IMR-90 (cell line): ENCODE measurements around the gene RASGRF1. TPM values are rescaled to one million over a fixed set of nuclear protein-coding genes. Genes with fewer than 3 reads are reported as not detected.

Source experiments
- ATAC-seq: fragments of 200-7000 bp; cut with Tn5 transposase; 2 replicates; pipeline ENCODE4 v1.9.1; 2020; ENCODE audit warnings: low read depth, mild to moderate bottlenecking, moderate library complexity
- BruUV-seq: library from RNA; stranded (reverse); fragments of 400-500 nt; replicated peaks from 2 replicates; lab custom pipeline; 2021; lab: Mats Ljungman, UMichigan
- CTCF ChIA-PET: fragments of 300-600 bp; formaldehyde crosslinking; extraction: SDS; loops from one replicate; lab custom pipeline; 2021; ENCODE audit warnings: antibody characterized with exemption; lab: Yijun Ruan, JAX
- POLR2A ChIA-PET: fragments of 300-600 bp; sonication (Branson Sonifier 250); formaldehyde crosslinking; loops from one replicate; lab custom pipeline; 2022; ENCODE audit warnings: antibody characterized with exemption; ENCODE audit not compliant: unreplicated experiment; lab: Charles Lee
- DNase-seq: peaks from one replicate; pipeline ENCODE4 v3.0.0; 2013
- H2AFZ ChIP-seq: replicated peaks from 2 replicates; pipeline ENCODE3; 2013; ENCODE audit warnings: low read length, mild to moderate bottlenecking; ENCODE audit not compliant: poor library complexity
- H2AK5ac ChIP-seq: 2 replicates; pipeline ENCODE4 v1.6.1; 2013; ENCODE audit warnings: low read depth, low read length, inconsistent platforms
- H2AK9ac ChIP-seq: replicated peaks from 2 replicates; pipeline ENCODE3; 2013; ENCODE audit warnings: mild to moderate bottlenecking, low read depth, low read length, moderate library complexity; ENCODE audit not compliant: poor library complexity
- H2BK120ac ChIP-seq: 2 replicates; pipeline ENCODE4 v1.6.1; 2013; ENCODE audit warnings: low read depth, low read length, inconsistent platforms
- H2BK15ac ChIP-seq: 3 replicates; pipeline ENCODE4 v1.6.1; 2013; ENCODE audit warnings: low read depth, low read length, inconsistent platforms
- H2BK20ac ChIP-seq: 2 replicates; pipeline ENCODE4 v1.6.1; 2013; ENCODE audit warnings: low read depth, mild to moderate bottlenecking, inconsistent platforms, low read length, moderate library complexity
- H2BK5ac ChIP-seq: 2 replicates; pipeline ENCODE4 v1.6.1; 2013; ENCODE audit warnings: mild to moderate bottlenecking, low read depth, low read length, inconsistent platforms; ENCODE audit not compliant: poor library complexity, severe bottlenecking
- H3K14ac ChIP-seq: replicated peaks from 2 replicates; pipeline ENCODE4 v1.6.1; 2013; ENCODE audit warnings: low read depth, low read length, inconsistent platforms
- H3K18ac ChIP-seq: 2 replicates; pipeline ENCODE4 v1.6.1; 2013; ENCODE audit warnings: low read depth, low read length, control low read depth
- H3K23ac ChIP-seq: 2 replicates; pipeline ENCODE4 v1.6.1; 2013; ENCODE audit warnings: low read depth, low read length, inconsistent platforms
- H3K27ac ChIP-seq: 2 replicates; pipeline ENCODE4 v1.5.1; 2013; ENCODE audit warnings: mild to moderate bottlenecking, control low read depth, low read length; ENCODE audit not compliant: insufficient read depth
- H3K27me3 ChIP-seq: 2 replicates; pipeline ENCODE4 v1.6.1; 2013; ENCODE audit warnings: low read length; ENCODE audit not compliant: control insufficient read depth, insufficient read depth
- H3K36me3 ChIP-seq: 2 replicates; pipeline ENCODE4 v1.6.1; 2013; ENCODE audit warnings: low read length, mixed read lengths; ENCODE audit not compliant: control insufficient read depth, insufficient read depth
- H3K4ac ChIP-seq: 2 replicates; pipeline ENCODE4 v1.6.1; 2013; ENCODE audit warnings: low read depth, low read length, inconsistent platforms
- H3K4me1 ChIP-seq: 2 replicates; pipeline ENCODE4 v1.6.1; 2013; ENCODE audit warnings: low read length, mixed read lengths; ENCODE audit not compliant: control insufficient read depth, insufficient read depth
- H3K4me2 ChIP-seq: 2 replicates; pipeline ENCODE4 v1.6.1; 2013; ENCODE audit warnings: low read depth, mild to moderate bottlenecking, control low read depth, low read length, moderate library complexity
- H3K4me3 ChIP-seq: 2 replicates; pipeline ENCODE4 v1.5.1; 2013; ENCODE audit warnings: low read depth, mild to moderate bottlenecking, control low read depth, low read length, moderate library complexity; ENCODE audit not compliant: insufficient read depth
- H3K56ac ChIP-seq: 2 replicates; pipeline ENCODE4 v1.6.1; 2013; ENCODE audit warnings: low read length, inconsistent platforms; ENCODE audit not compliant: insufficient read depth; ENCODE audit errors: extremely low read depth
- H3K79me1 ChIP-seq, 2 experiments: 2 replicates each; pipeline ENCODE4 v1.6.1; 2013; ENCODE audit warnings: low read length in 2 of 2, inconsistent platforms in 1 of 2, low read depth in 1 of 2
- H3K9ac ChIP-seq: 2 replicates; pipeline ENCODE4 v1.6.1; 2013; ENCODE audit warnings: low read depth, low read length, control low read depth
- H3K9me1 ChIP-seq: 2 replicates; pipeline ENCODE4 v1.6.1; 2013; ENCODE audit warnings: low read length, inconsistent platforms; ENCODE audit not compliant: insufficient read depth
- H3K9me3 ChIP-seq: 2 replicates; pipeline ENCODE4 v1.6.1; 2013; ENCODE audit warnings: low read length; ENCODE audit not compliant: control insufficient read depth, insufficient read depth
- H4K20me1 ChIP-seq: 2 replicates; pipeline ENCODE4 v1.6.1; 2013; ENCODE audit warnings: low read length, inconsistent platforms; ENCODE audit not compliant: insufficient read depth
- H4K5ac ChIP-seq: 2 replicates; pipeline ENCODE4 v1.6.1; 2013; ENCODE audit warnings: mild to moderate bottlenecking, low read depth, low read length, control low read depth
- H4K8ac ChIP-seq, 2 experiments: 2 replicates each; pipeline ENCODE4 v1.6.1; 2013; ENCODE audit warnings: low read depth in 2 of 2, low read length in 2 of 2, control low read depth in 1 of 2, inconsistent platforms in 1 of 2
- H4K91ac ChIP-seq: 2 replicates; pipeline ENCODE4 v1.6.1; 2013; ENCODE audit warnings: low read depth, low read length, inconsistent platforms; ENCODE audit not compliant: insufficient read depth
- BHLHE40 ChIP-seq: fragments of 150-350 bp; IDR thresholded peaks from 2 replicates; pipeline ENCODE4 v1.6.1; 2016; ENCODE audit warnings: mild to moderate bottlenecking, low read depth, low read length
- CEBPB ChIP-seq: IDR thresholded peaks from 2 replicates; pipeline ENCODE4 v1.6.1; 2012; ENCODE audit warnings: low read depth, low read length, improper control_type of control experiment
- CHD1 ChIP-seq: IDR thresholded peaks from 2 replicates; pipeline ENCODE4 v1.6.1; 2012; ENCODE audit warnings: low read depth, low read length, improper control_type of control experiment
- CTCF ChIP-seq: conservative IDR thresholded peaks from 2 replicates; pipeline ENCODE4 v1.5.1; 2012; ENCODE audit warnings: mild to moderate bottlenecking, low read depth, low read length, improper control_type of control experiment
- FOS ChIP-seq: fragments of 150-350 bp; IDR thresholded peaks from 2 replicates; pipeline ENCODE4 v1.6.1; 2016; ENCODE audit warnings: low read depth, low read length
- MAFK ChIP-seq: IDR thresholded peaks from 2 replicates; pipeline ENCODE4 v1.6.1; 2012; ENCODE audit warnings: low read depth, low read length, improper control_type of control experiment
- MAZ ChIP-seq: IDR thresholded peaks from 2 replicates; pipeline ENCODE4 v1.6.1; 2012; ENCODE audit warnings: low read depth, mild to moderate bottlenecking, low read length, improper control_type of control experiment, moderate library complexity, borderline replicate concordance
- MXI1 ChIP-seq: IDR thresholded peaks from 2 replicates; pipeline ENCODE4 v1.6.1; 2012; ENCODE audit warnings: low read depth, mild to moderate bottlenecking, low read length, moderate library complexity, borderline replicate concordance
- NFE2L2 ChIP-seq: fragments of 150-350 bp; IDR thresholded peaks from 2 replicates; pipeline ENCODE4 v1.6.1; 2016; ENCODE audit warnings: low read depth, mild to moderate bottlenecking, low read length
- POLR2A ChIP-seq: IDR thresholded peaks from 2 replicates; pipeline ENCODE4 v1.6.1; 2012; ENCODE audit warnings: mild to moderate bottlenecking, low read depth, low read length
- RAD21 ChIP-seq: IDR thresholded peaks from 2 replicates; pipeline ENCODE4 v1.6.1; 2012; ENCODE audit warnings: low read length, improper control_type of control experiment
- RCOR1 ChIP-seq: IDR thresholded peaks from 2 replicates; pipeline ENCODE4 v1.6.1; 2012; ENCODE audit warnings: mild to moderate bottlenecking, low read length, improper control_type of control experiment; ENCODE audit not compliant: insufficient replicate concordance
- RFX5 ChIP-seq: IDR thresholded peaks from 2 replicates; pipeline ENCODE4 v1.8.0; 2012; ENCODE audit warnings: low read depth, mild to moderate bottlenecking, low read length, moderate library complexity
- SMC3 ChIP-seq: fragments of 150-350 bp; IDR thresholded peaks from 2 replicates; pipeline ENCODE4 v1.6.1; 2016; ENCODE audit warnings: low read depth, mild to moderate bottlenecking, antibody characterized with exemption, low read length, moderate library complexity
- WGBS, 2 experiments: methylation state at CpG; one replicate each; pipeline versions ENCODE4 v1.1.5 to v1.1.7; 2013; ENCODE audit warnings: missing lambda C conversion rate in 2 of 2; ENCODE audit not compliant: insufficient read length in 1 of 2; ENCODE audit errors: extremely low coverage in 2 of 2; 5-methylcytosine and 5-hydroxymethylcytosine counted together
- dilution Hi-C: fragments of 300-500 bp; cut with HindIII; formaldehyde crosslinking; loops from one replicate; pipeline ENCODE4 v1.14.3; 2018; ENCODE audit warnings: low sequenced_read_pairs; ENCODE audit not compliant: unreplicated experiment
- in situ Hi-C: fragments of 300-500 bp; cut with MboI; formaldehyde crosslinking; loops from 3 replicates; pipeline ENCODE4 v1.14.3; 2019; ENCODE audit warnings: low sequenced_read_pairs, inconsistent platforms, mixed read lengths
- intact Hi-C: fragments of 100-400 bp; cut with micrococcal nuclease; formaldehyde crosslinking; loops from 2 replicates; pipeline ENCODE4 v1.10.0; 2022
- polyA plus RNA-seq, 3 experiments: library from polyadenylated mRNA; depleted of rRNA; stranded (reverse); fragments of >200 nt; gene quantifications; 2 replicates each; pipeline ENCODE4 v1.2.3, GENCODE V29; 2012; ENCODE audit warnings: low replicate concordance in 1 of 3
- total RNA-seq: library from RNA; depleted of rRNA; stranded (reverse); fragments of >200 nt; gene quantifications from 2 replicates; pipeline ENCODE4 v1.2.3, GENCODE V29; 2012
- TF ChIP-seq, protein P1 (sequence below): fragments of 150-350 bp; IDR thresholded peaks from 2 replicates; pipeline ENCODE4 v1.6.1; 2016; ENCODE audit warnings: low read depth, mild to moderate bottlenecking, low read length, moderate library complexity, borderline replicate concordance
- TF ChIP-seq, protein P2 (sequence below): fragments of 150-350 bp; IDR thresholded peaks from 2 replicates; pipeline ENCODE4 v1.6.1; 2017; ENCODE audit warnings: mild to moderate bottlenecking, antibody characterized with exemption, low read length, low read depth

Gene RASGRF1
- total and polyA plus RNA-seq, 2 of the 4 experiments (the other 2 are of a cell fraction), result under 0.01 to 0.15 TPM

DNA sequence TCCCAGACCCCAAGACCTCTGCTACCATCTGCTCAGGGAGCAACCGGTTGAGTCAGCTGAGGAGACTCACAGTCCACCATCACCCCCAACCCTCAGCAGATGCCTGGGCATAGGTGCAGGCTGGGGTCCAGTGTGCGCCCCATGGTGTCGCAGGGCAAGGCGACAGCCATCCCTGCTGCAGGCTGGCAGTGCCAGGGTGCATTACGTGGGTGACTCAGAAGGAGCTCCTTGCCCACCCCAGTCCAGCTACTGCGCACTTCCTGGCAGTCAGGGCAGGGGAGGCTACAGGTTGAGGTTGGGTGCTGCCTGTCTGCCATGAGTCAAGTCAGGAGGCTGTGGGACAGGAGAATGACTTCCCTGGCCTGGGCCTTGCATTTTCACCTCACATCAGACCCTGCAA, 33.5 kb downstream of the RASGRF1 start:
- POLR2A ChIA-PET, result no interaction called here
- Histone ChIP-seq H4K5ac (no peak overlapping the region), H3K14ac (no peak overlapping the region), H2AFZ (no peak overlapping the region), H3K4ac (no peak overlapping the region), H2AK9ac (no peak overlapping the region), H2AK5ac (no peak overlapping the region), H3K9me3 (no peaks in the 10 kb centered on the region), H3K79me1 (no peaks in the 10 kb centered on the region), H2BK20ac (no peak overlapping the region), H2BK5ac (no peak overlapping the region), H3K4me1 (no peaks in the 10 kb centered on the region), H4K8ac (no peak overlapping the region), H3K23ac (no peak overlapping the region), H3K9me1 (no peaks in the 10 kb centered on the region), H4K20me1 (no peaks in the 10 kb centered on the region), H2BK120ac (no peak overlapping the region), H3K27ac (no peak overlapping the region), H3K27me3 (peaks cover 9% of the 10 kb centered on the region), H3K4me3 (no peak overlapping the region), H3K9ac (no peak overlapping the region), H3K4me2 (no peak overlapping the region), H3K56ac (no peak overlapping the region), H2BK15ac (no peak overlapping the region), H3K18ac (no peak overlapping the region), H4K91ac (no peak overlapping the region), H3K36me3 (no peaks in the 10 kb centered on the region)
- no peak for ATAC-seq
- CTCF ChIA-PET, result interaction anchor here (0.5 to 0.9 kb wide), 2 partner anchors 9 to 901 kb away, joined by 3 read pairs; no protein-coding TSS in a partner anchor
- TF ChIP-seq CHD1, result no peak
- no peak for TF ChIP-seq CEBPB
- TF ChIP-seq MAFK, result no peak
- no peak for TF ChIP-seq NFE2L2
- TF ChIP-seq FOS, result no peak
- TF ChIP-seq SMC3, result no peak
- TF ChIP-seq RFX5, result no peak
- TF ChIP-seq, protein P1, sequence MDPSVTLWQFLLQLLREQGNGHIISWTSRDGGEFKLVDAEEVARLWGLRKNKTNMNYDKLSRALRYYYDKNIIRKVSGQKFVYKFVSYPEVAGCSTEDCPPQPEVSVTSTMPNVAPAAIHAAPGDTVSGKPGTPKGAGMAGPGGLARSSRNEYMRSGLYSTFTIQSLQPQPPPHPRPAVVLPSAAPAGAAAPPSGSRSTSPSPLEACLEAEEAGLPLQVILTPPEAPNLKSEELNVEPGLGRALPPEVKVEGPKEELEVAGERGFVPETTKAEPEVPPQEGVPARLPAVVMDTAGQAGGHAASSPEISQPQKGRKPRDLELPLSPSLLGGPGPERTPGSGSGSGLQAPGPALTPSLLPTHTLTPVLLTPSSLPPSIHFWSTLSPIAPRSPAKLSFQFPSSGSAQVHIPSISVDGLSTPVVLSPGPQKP, result no peak
- TF ChIP-seq BHLHE40, result no peak
- TF ChIP-seq, protein P2, sequence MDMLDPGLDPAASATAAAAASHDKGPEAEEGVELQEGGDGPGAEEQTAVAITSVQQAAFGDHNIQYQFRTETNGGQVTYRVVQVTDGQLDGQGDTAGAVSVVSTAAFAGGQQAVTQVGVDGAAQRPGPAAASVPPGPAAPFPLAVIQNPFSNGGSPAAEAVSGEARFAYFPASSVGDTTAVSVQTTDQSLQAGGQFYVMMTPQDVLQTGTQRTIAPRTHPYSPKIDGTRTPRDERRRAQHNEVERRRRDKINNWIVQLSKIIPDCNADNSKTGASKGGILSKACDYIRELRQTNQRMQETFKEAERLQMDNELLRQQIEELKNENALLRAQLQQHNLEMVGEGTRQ, result no peak
- no peak for TF ChIP-seq RAD21
- TF ChIP-seq CTCF, result no peak
- TF ChIP-seq MAZ, result no peak
- TF ChIP-seq POLR2A, result no peak
- no peak for TF ChIP-seq MXI1
- TF ChIP-seq RCOR1, result no peak
- in situ Hi-C loops, result no loop called here
- dilution Hi-C loops, result no loop called here
- no peak for DNase-seq
- no TSS peak for BruUV-seq
- 82% methylated on average over 2 of the region's 6 CpGs; no CpG with 5 or more reads in 1 of the 2 experiments for WGBS, 2 experiments
- intact Hi-C loops, result no loop called here
